IPS DF 4.7 (cell line): ENCODE results near the gene SNX32.

ENCODE experiments used
- DNase-seq: peaks from one replicate; pipeline ENCODE4 v3.0.0-alpha.2; 2013; ENCODE audit warnings: low spot score; ENCODE audit errors: extremely low read depth

Gene SNX32

GRCh38 chr11:65796726-65797601 lies 36.8 kb upstream of the SNX32 start:
- no peak for DNase-seq

GRCh38 chr11:65797711-65798110 lies 36.1 kb upstream of the SNX32 start:
- DNase-seq: no peak

GRCh38 chr11:65798882-65799281 lies 34.9 kb upstream of the SNX32 start:
- DNase-seq: no peak

- DNase-seq: no peak
Observed at GRCh38 chr11:65801153-65801987, 32.4 kb upstream of the SNX32 start.

- no peak for DNase-seq
Observed at GRCh38 chr11:65802841-65803240, 30.9 kb upstream of the SNX32 start.

- no peak for DNase-seq
Observed at GRCh38 chr11:65803797-65804492, 29.8 kb upstream of the SNX32 start.

- no peak for DNase-seq
Observed at GRCh38 chr11:65806979-65807378, 26.8 kb upstream of the SNX32 start.

- no peak for DNase-seq
Observed at GRCh38 chr11:65808744-65809341, 24.9 kb upstream of the SNX32 start.

- no peak for DNase-seq
Observed at GRCh38 chr11:65809496-65809895, 24.3 kb upstream of the SNX32 start.

- no peak for DNase-seq
Observed at GRCh38 chr11:65810046-65810868, 23.5 kb upstream of the SNX32 start.

GRCh38 chr11:65811764-65812475 lies 21.8 kb upstream of the SNX32 start:
- DNase-seq: no peak

- DNase-seq: no peak
Observed at GRCh38 chr11:65814131-65814985, 19.4 kb upstream of the SNX32 start.

GRCh38 chr11:65814986-65815565 lies 18.7 kb upstream of the SNX32 start:
- no peak for DNase-seq

GRCh38 chr11:65816696-65817095 lies 17.1 kb upstream of the SNX32 start:
- DNase-seq: no peak

GRCh38 chr11:65817312-65817834 lies 16.4 kb upstream of the SNX32 start:
- no peak for DNase-seq

GRCh38 chr11:65817835-65818680 lies 15.7 kb upstream of the SNX32 start:
- DNase-seq: no peak

GRCh38 chr11:65821107-65821506 lies 12.7 kb upstream of the SNX32 start:
- no peak for DNase-seq
